ENCODE results near the gene MACC1.
"Not testable (repeated sequence)": the region's sequence is repeated elsewhere in the genome, so short reads cannot be mapped to it uniquely, and the experiment has no call there.

The MACC1 gene

GRCh38 chr7:20229081-20229480, 11.9 kb upstream of the MACC1 start:
- no peak for DNase-seq (ENCODE audit: low read depth)

- no peak for DNase-seq (ENCODE audit: low read depth)
Observed at GRCh38 chr7:20228654-20229053, 11.5 kb upstream of the MACC1 start.

- DNase-seq (ENCODE audit: low read depth) = no peak
Observed at GRCh38 chr7:20227291-20227795, 10.2 kb upstream of the MACC1 start.

GRCh38 chr7:20226860-20227259, 9.7 kb upstream of the MACC1 start:
- DNase-seq (ENCODE audit: low read depth) = no peak

- DNase-seq (ENCODE audit: low read depth) = no peak
Observed at GRCh38 chr7:20225384-20225783, 8.2 kb upstream of the MACC1 start.

- DNase-seq (ENCODE audit: low read depth) = no peak
Observed at GRCh38 chr7:20224025-20224424, 6.8 kb upstream of the MACC1 start.

GRCh38 chr7:20223356-20223755, 6.2 kb upstream of the MACC1 start:
- DNase-seq (ENCODE audit: low read depth) = no peak

- no peak for DNase-seq (ENCODE audit: low read depth)
Observed at GRCh38 chr7:20222219-20222828, 5.1 kb upstream of the MACC1 start.

GRCh38 chr7:20220921-20221547, 3.9 kb upstream of the MACC1 start:
- peak; percentile 93 for DNase-seq (ENCODE audit: low read depth)

- no peak for DNase-seq (ENCODE audit: low read depth)
Observed at GRCh38 chr7:20220293-20220761, 3.1 kb upstream of the MACC1 start.

- DNase-seq (ENCODE audit: low read depth) = peak; percentile 68
Observed at GRCh38 chr7:20219446-20220292, 2.5 kb upstream of the MACC1 start.

GRCh38 chr7:20219062-20219445, 1.9 kb upstream of the MACC1 start:
- no peak for DNase-seq (ENCODE audit: low read depth)

GRCh38 chr7:20218279-20218678, 1.1 kb upstream of the MACC1 start:
- DNase-seq (ENCODE audit: low read depth) = no peak

GRCh38 chr7:20216406-20217036, 663 bp downstream of the MACC1 start:
- DNase-seq (ENCODE audit: low read depth) = no peak

- no peak for DNase-seq (ENCODE audit: low read depth)
Observed at GRCh38 chr7:20214921-20215669, 2.1 kb downstream of the MACC1 start.

GRCh38 chr7:20214132-20214531, 3.1 kb downstream of the MACC1 start:
- DNase-seq (ENCODE audit: low read depth) = no peak

- no peak for DNase-seq (ENCODE audit: low read depth)
Observed at GRCh38 chr7:20213378-20213777, 3.8 kb downstream of the MACC1 start.

GRCh38 chr7:20211376-20211775, 5.8 kb downstream of the MACC1 start:
- DNase-seq (ENCODE audit: low read depth) = no peak

- DNase-seq (ENCODE audit: low read depth) = no peak
Observed at GRCh38 chr7:20208651-20209307, 8.4 kb downstream of the MACC1 start.

- DNase-seq (ENCODE audit: low read depth) = not testable (repeated sequence)
Observed at GRCh38 chr7:20207811-20208210, 9.4 kb downstream of the MACC1 start.

Data from fibroblast of gingiva (primary cell).